ENCODE measurements around the gene FBXO34. TPM values are rescaled to one million over a fixed set of nuclear protein-coding genes. Genes with fewer than 3 reads are reported as not detected.
A peak's percentile ranks its signal among the peaks of the same experiment; 100 is the strongest.

FBXO34 gene
- total RNA-seq, 2 donors from 2014 or later = 16.0 to 21.6 TPM

GRCh38 chr14:55383541-55384140 lies 112.4 kb downstream of the FBXO34 start:
- no peak for TF ChIP-seq CTCF (IDR thresholded peaks at IDR 0.05)
- H3K9me3 ChIP-seq = no peaks in the 10 kb centered on the region
- H3K36me3 ChIP-seq = peaks cover 32% of the 10 kb centered on the region
- ATAC-seq (ENCODE audit: insufficient number of reproducible peaks, low FRiP score, low read depth) (no peak), DNase-seq (ENCODE audit: low spot score) (no peak)
- peaks cover 20 to 39% of the 10 kb centered on the region in 2 donors for H3K4me1 ChIP-seq (ENCODE audit: control insufficient read depth in 1 of 2, low read depth in 2 of 2)
- peak overlapping the region; percentile 81 to 90 for H3K27ac ChIP-seq
- H3K4me3 ChIP-seq = peak overlapping the region; percentile 39
- no peaks in the 10 kb centered on the region for H3K27me3 ChIP-seq (replicated peaks; ENCODE audit: insufficient read depth)

GRCh38 chr14:55384536-55384935 lies 113.3 kb downstream of the FBXO34 start:
- H3K4me1 ChIP-seq (ENCODE audit: control insufficient read depth in 1 of 2, low read depth in 2 of 2) = peaks cover 20 to 39% of the 10 kb centered on the region in 2 donors
- H3K27ac ChIP-seq = peak overlapping the region; percentile 81 to 90
- DNase-seq (ENCODE audit: low spot score) = no peak
- no peak for ATAC-seq (ENCODE audit: insufficient number of reproducible peaks, low FRiP score, low read depth)
- H3K27me3 ChIP-seq (replicated peaks; ENCODE audit: insufficient read depth) = no peaks in the 10 kb centered on the region
- peaks cover 28% of the 10 kb centered on the region for H3K36me3 ChIP-seq
- TF ChIP-seq CTCF (IDR thresholded peaks at IDR 0.05) = no peak
- no peaks in the 10 kb centered on the region for H3K9me3 ChIP-seq
- H3K4me3 ChIP-seq = no peak overlapping the region

- Histone ChIP-seq H3K4me3 (no peak overlapping the region), H3K36me3 (peaks cover 18% of the 10 kb centered on the region), H3K9me3 (no peaks in the 10 kb centered on the region), H3K27ac (no peak overlapping the region), H3K27me3 (replicated peaks; ENCODE audit: insufficient read depth) (no peaks in the 10 kb centered on the region), H3K4me1 (ENCODE audit: control insufficient read depth in 1 of 2, low read depth in 2 of 2) (peaks cover 20 to 39% of the 10 kb centered on the region in 2 donors)
- ATAC-seq (ENCODE audit: insufficient number of reproducible peaks, low FRiP score, low read depth) (no peak), DNase-seq (ENCODE audit: low spot score) (no peak)
- TF ChIP-seq CTCF (IDR thresholded peaks at IDR 0.05) = no peak
Observed at GRCh38 chr14:55386037-55386808, 115.0 kb downstream of the FBXO34 start.

GRCh38 chr14:55387121-55387520 lies 115.9 kb downstream of the FBXO34 start:
- H3K4me3 ChIP-seq = no peak overlapping the region
- no peaks in the 10 kb centered on the region for H3K9me3 ChIP-seq
- no peak for TF ChIP-seq CTCF (IDR thresholded peaks at IDR 0.05)
- no peak overlapping the region for H3K27ac ChIP-seq
- H3K4me1 ChIP-seq (ENCODE audit: control insufficient read depth in 1 of 2, low read depth in 2 of 2) = peaks cover 19 to 32% of the 10 kb centered on the region in 2 donors
- H3K27me3 ChIP-seq (replicated peaks; ENCODE audit: insufficient read depth) = no peaks in the 10 kb centered on the region
- DNase-seq (ENCODE audit: low spot score) (no peak), ATAC-seq (ENCODE audit: insufficient number of reproducible peaks, low FRiP score, low read depth) (no peak)
- peaks cover 13% of the 10 kb centered on the region for H3K36me3 ChIP-seq

GRCh38 chr14:55388160-55388559 lies 116.9 kb downstream of the FBXO34 start:
- Histone ChIP-seq H3K4me1 (ENCODE audit: control insufficient read depth in 1 of 2, low read depth in 2 of 2) (peaks cover 14 to 21% of the 10 kb centered on the region in 2 donors), H3K27ac (no peak overlapping the region), H3K36me3 (peaks cover 13% of the 10 kb centered on the region), H3K4me3 (no peak overlapping the region), H3K27me3 (replicated peaks; ENCODE audit: insufficient read depth) (no peaks in the 10 kb centered on the region), H3K9me3 (no peaks in the 10 kb centered on the region)
- DNase-seq (ENCODE audit: low spot score) = no peak
- TF ChIP-seq CTCF (IDR thresholded peaks at IDR 0.05) = no peak
- no peak for ATAC-seq (ENCODE audit: insufficient number of reproducible peaks, low FRiP score, low read depth)
